RCC 7860 (cell line): ENCODE results near the gene PDCD1.
"Not testable (repeated sequence)": the region's sequence is repeated elsewhere in the genome, so short reads cannot be mapped to it uniquely, and the experiment has no call there.

Source experiments
- DNase-seq: peaks from one replicate; pipeline ENCODE4 v3.0.0-alpha.2; 2015; ENCODE audit warnings: low spot score
- FAIRE-seq: peaks from 2 replicates; lab custom pipeline; 2012; peaks lifted over from hg19 to GRCh38; lab: Jason Lieb, UNC

PDCD1 gene

DNA sequence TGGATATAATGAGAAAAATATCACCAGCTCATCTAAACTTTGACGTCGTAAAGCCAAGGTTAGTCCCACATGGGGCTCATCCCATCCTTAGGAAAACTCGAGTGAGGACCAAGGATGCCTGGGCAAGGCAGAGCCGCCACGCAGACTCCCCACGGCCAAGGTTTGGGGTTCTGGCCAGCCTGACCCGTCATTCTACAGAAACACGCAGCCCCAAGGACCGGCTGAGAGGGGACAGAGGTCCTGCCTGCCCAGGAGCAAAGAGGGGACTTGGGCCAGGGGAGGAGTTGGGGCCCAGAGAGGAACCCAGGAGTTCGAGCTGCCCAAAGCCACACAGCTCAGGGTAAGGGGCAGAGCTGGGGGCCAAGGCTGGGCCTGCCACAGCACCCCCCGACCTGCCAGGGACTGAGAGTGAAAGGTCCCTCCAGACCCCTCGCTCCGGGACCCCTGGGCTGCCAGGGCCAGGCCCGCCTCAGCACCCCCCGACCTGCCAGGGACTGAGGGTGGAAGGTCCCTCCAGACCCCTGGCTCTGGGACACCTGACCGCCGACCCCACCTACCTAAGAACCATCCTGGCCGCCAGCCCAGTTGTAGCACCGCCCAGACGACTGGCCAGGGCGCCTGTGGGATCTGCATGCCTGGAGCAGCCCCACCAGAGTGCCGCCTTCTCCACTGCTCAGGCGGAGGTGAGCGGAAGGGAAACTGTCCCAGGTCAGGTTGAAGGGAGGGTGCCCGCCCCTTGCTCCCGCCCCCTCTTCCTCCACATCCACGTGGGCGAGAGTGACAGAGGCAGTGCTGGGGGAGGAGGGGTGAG, at the start of gene PDCD1:
Gene PDCD1 (minus strand): TSS at position 689 of the 811 bp plus-strand sequence. CDS start 56 bp downstream, at position 633.
- FAIRE-seq (no peak), DNase-seq (no peak)

DNA sequence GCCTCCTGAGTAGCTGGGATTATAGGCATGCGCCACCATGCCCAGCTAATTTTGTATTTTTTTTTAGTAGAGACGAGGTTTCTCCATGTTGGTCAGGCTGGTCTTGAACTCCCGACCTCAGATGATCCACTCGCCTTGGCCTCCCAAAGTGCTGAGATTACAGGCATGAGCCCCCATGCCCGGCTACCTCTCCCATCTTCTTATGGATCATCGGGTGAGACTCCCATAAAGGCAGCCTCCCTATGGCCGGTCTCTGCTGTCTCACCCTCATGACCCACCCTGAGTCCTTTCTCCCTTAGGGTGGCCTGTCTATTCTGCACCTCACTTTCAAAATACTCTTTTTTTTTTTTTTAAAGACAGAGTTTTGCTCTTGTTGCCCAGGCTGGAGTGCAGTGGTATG, 49.1 kb upstream of the PDCD1 start:
- FAIRE-seq, DNase-seq: not testable (repeated sequence)

DNA sequence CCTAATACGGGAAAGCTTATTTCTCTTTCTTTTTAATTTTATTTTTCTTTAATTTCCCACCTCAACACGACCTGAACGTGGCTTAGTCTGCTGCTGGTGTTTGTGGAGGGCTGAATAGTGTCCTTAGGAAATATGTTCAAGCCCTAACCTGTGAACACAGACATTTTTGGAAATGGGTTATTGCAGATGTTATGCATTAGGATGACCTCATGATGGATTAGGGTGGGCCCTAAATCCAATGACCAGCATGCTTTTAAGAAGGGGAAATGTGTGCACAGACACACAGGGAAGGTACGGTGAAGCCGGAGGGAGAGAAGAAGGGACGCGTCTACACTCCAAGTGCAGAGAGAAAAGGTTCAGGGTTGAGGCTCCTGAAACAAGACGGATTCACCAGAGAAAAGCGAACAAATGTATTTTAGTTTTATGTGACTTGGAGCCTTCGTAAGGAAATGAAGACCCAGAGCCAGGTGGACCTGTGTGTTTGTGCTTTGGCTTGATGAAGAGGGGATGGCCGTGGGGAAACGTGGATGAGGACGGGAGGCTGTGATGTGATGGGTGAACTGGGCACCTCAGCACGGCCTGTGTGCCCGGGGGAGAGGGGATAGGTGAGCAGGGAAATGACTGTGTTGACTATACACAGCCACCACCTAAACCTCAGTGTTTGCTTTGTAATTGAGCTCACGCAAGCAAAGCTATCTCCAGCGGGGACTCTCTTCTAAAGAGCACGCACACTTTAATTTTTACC, 48.3 kb upstream of the PDCD1 start:
- DNase-seq (no peak), FAIRE-seq (no peak)

DNA sequence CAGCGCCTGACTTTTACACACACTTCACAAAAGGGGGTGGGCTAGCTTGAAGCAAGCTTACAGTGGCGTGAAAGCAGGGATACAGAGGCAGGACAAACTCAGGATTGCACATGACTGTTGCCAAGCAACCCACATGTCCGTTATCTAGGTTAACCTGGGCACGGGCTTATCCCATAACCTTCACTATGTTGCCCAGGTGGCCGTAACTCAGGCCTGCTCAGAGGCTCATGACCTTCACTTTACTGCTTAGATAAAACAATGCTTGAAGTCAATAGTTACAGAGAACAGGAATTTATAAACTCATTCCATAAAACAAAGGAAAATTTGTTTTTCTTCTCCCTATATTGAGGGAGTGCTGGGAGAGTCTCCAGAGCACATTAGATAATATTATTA, 47.7 kb upstream of the PDCD1 start:
- FAIRE-seq, DNase-seq: not testable (repeated sequence)

DNA sequence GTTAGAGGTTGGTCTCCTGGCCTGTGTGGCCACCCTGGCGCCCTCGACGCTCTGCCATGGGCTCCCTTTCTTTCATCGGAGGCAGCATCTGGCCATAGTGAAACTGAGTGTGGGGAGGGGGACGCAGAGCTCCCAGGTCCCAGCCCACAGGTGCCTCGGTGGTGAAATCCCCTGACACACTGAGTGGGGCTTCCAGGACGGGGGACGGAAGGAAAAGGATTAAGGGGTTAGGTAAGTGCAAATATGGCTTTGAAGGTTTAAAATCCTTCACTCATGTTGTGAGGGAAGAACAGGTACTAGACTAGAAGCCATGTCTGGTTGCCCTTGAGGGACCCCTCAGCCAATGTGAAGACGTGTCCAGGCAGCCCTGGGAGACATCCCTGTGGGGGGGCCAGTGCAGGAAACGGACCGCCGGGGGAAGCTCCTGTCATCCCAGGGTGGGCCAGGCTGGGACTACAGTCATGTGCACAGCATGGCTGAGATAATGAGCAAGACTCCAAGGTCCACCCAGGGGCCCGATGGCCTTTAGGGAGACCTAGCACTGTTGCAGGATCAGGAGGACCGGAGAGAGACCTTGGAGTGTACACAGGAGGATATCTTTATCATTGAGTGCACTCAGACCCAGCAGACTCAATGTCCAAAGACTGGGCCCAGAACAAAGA, 47.2 kb upstream of the PDCD1 start:
- DNase-seq = no peak
- FAIRE-seq = no peak

DNA sequence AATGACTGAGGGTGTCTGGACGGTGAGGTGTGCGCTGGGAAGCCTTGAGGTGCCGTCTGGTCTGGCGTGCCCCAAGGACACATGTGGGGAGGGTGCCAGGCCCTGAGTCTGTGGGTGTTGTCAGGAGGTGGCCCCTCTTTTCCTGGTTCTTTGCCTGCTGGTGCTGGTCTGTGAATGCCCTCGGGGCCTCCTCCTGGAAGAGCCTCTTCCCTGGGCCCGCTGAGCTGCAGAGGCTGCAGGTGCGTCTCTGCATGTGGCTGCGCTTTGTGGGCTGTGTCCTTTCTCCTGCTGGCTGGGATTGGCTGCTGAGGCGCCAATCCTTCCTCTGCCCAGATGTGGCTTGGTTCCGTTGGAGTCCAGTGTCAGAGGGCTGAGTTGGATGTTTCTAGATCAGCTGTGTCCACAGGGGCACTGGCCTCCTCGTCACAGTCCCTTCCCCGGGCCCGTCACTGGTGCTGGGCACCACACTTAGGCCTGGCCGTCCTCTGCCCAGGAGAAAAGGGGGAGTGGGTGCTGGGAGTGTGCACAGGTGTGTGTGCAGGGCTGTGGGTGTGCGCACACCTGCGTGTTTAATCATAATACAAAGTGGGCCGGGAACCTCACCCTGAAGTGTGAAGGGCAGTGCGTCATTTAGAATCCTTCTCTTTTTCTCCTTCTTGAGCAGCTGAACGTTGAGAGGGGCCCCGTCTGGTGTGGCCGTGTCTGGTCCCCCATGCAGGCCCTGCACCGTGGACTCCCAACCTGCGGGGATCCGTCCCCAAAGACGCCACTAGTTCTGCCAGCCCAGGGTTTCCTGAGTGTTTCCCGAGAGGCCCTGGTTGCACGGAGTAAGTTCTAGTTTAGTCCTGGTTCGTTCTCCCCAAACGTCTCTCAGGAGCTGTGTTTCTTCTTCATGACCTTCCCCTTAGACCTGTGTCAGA, 46.4 kb upstream of the PDCD1 start:
- no peak for FAIRE-seq
- DNase-seq = no peak

DNA sequence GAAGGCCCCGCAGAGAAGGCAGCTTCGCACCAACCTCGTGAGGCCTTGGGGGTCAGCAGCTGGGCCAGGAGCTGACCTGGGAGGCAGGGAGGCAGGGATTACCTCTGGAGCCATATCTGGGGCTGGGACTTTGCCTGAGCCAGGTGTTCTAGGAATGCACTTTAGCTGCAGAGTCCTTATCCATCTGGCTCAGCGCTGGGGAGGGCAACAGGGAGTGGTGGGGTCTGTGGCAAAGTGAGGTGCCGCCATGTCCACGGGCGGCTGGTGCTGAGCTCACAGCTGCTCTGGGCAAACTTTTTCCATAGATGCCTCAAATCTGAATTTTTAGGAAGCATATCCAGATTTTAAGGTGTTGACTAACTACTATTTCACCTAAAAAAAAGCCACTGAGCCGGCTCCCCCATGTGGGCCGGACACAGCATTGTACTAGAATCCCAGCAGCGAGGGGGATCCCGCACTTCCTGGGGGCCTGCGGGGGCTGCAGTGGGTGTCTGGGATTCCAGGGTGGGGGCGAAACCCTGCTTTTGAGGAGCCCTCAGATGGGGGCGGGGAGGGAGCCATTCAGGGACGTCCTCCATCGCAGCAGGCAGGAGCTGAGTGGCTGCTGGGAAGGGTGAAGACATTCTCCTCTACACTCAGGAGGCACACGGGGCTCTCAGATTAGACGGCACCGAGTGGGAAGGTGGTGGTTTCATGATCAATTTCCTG, 45.5 kb upstream of the PDCD1 start:
- DNase-seq (no peak), FAIRE-seq (no peak)

DNA sequence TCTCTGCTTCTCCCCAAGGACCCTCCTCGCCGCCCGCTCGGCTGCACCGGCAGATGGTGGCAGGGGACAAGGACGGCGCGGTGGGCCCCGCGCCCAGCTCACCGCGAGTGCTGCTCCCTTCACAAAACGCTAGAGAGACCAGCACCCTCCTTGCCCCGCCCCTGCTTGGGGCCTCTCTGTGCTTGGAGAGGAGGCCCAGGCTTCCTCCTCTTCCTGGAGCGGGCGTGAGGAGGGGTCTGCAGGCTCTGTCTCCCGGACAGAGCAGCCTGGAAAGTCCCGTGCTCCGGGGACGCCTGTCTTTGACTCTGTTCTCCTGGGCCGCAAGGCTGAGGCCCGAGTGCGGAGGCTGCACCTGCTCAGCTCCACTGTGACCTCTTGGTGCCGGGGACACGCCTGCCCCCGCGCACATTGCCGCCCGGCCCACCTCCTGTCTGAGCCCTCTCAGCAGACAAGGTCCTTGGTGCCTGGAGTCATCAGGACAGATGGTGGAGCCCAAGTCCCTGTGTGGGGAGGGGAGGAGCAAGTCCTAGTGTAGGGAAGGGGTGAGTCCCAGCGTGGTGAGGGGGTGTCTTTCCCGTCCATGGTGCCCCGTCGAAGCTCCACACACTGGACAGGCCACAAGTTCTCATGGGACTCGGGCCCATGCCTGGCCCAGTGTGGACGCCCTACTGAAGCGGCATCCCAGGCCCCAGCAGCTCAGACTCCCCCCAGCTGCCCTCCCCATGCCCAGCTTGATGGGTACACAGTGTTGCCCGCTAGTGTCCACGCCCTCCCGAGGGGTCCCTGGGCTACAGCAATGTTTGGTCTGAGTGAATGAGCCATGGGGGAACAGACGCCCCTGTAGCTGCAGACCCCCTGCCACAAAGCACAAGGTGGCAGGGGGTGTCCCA, 44.7 kb upstream of the PDCD1 start:
- DNase-seq (no peak), FAIRE-seq (no peak)

DNA sequence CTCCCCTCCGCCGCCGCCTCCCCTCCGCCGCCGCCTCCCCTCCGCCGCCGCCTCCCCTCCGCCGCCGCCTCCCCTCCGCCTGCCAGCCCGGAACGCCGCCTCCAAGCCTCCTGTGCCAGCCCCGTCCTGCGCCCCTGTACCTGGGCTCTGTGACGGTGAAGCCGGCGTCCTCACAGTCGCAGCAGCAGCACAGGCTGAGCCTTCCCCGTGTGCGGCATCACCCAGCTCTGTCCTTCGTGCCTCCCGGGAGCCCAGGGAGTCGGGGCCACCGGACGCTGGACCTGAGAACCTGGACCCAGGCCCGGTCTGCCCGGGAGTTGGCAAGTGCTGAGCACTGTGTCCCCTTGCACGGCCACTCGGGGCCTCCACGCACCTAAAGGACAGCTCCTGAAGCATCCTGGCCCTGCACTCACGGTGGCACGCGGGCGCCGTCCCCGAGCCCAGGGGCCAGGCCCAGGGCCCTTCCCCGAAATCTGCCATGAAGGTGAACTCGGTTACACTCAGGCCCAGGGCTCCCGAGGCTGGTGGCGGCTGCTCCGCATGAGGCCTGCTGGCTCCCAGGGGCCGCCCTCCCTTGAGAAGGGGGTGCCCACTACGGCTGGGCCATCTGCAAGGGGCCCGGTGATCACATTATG, 43.8 kb upstream of the PDCD1 start:
- FAIRE-seq = no peak
- DNase-seq = no peak

DNA sequence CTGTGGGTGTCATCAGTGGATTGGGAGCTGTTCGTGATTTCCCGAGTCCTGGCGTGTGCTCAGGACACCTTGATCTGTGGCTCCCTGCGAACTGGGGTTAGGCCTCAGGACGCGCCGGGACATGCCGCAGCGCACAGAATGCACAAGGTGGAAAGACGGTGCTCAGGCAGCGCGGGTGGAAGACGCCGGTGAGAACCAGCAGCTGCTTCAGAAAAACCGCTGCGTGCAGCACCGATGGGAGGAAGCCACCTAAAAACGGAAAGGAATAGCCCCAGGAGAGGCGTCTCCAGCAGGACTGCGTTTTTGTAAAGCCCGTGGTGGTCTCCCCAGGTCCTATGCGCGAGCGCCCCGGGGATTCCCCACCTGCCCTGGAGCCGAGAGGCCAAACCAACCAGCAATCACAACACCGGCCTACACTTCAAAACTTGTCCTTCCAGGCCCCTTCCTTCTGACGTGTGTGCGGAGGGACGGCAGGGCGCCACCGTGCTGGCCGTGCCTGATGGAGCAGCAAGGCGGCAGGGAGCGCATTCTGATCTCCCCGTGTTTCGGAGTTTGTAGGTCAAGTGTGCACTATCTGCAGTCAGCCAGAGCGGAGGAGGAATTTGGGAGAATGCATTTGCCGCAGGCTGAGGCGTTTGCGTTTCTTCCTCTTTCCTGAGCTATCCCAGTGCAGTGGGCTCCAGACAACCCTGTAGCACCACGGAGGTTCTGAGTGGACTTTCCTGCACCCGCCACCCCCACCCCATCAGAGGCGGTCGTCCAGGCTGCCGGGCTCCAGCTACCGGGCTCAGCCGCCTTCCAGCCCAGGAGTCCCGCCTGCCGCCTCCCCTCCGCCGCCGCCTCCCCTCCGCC, 43.0 kb upstream of the PDCD1 start:
- FAIRE-seq = no peak
- no peak for DNase-seq

DNA sequence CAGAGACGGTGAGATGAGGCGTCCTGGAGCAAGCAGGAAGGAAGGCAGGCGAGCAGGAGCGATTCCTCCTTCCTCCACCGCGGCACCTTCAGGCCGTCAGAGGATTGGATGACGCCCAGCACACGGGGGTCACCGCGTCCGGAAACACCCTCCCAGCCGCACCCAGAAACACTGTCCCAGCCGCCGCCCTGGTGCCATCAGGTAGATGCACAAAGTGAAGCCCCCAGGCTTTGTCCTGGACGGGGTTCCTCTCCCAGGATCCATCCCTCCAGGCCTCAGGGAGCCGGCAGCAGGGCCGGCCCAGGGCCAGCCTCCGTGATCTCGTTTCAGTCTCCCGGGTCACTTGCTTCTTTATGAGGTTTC, 42.3 kb upstream of the PDCD1 start:
- DNase-seq (no peak), FAIRE-seq (no peak)

DNA sequence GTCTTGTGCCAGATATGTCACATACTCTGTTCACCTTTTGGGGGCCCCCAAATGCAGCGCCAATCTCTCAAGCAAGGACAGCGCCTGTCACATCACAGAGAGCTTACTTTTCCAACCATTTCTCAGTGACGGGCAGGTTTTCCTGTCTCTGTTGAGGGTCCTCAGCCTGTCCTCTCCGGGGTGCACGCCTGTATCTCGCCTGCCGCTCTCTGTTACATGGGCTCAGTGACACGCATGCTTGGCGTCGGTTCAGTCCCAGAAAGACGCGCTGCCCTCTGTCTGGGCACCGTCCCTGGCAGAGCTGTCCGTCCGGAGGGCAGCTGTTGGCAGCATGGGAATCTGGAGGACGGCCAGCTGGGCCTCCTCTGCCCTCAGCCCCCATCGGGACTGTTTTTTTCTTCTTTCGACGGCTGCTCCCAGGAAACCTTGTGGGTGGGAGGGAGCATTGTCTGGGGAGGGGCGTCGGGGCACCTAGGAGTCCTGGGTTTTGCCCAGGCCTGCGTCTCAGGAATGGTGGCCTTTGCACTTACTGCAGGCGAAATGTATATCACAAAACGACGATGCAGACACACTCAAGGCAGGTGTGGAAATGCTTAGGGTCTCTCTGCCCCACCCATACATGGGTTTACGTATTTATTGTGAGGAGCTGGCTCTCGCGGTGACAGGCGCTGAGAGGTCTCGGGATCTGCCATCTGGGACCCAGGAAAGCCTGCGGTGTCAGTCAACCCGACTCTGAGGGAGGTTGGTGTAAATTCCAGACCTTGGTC, 41.7 kb upstream of the PDCD1 start:
- DNase-seq = no peak
- no peak for FAIRE-seq

DNA sequence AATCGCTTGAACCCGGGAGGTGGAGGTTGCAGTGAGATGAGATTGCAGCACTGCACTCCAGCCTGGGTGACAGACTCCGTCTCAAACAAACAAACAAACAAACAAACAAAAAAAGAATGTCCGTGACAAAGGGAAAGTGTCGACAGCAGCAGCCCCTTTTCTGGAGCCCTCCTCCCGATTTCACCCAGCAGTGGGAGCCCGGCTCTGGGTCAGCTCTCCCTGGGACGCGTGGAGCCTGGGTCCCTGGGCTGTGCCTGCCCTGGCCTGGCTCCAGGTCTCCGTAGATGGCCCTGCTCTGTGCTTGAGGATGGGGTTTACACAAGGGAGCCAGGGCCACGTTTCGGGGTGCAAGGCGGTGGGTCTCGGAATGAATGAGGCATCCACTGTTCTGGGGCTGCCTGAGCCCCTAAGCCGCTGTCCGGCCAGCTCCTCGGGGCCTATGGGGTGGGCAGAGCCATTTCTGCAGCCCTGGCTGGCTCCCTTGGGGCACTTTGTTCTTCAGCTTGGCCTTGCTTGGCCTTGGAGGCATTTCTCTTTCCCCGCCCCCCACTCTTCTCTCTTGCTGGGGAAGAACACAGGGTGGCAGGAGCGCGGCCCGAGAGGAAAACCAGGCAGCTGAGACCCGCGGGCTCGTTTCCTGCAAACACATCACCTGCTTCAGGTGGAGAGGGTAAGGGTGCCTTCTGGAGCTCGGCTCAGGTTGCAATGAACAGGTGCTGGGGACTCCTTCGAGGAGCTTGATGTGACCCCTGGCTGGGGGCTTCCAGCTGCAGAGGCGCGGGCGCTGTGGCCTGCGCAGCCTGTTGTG, 40.0 kb upstream of the PDCD1 start:
- FAIRE-seq = no peak
- DNase-seq = no peak

DNA sequence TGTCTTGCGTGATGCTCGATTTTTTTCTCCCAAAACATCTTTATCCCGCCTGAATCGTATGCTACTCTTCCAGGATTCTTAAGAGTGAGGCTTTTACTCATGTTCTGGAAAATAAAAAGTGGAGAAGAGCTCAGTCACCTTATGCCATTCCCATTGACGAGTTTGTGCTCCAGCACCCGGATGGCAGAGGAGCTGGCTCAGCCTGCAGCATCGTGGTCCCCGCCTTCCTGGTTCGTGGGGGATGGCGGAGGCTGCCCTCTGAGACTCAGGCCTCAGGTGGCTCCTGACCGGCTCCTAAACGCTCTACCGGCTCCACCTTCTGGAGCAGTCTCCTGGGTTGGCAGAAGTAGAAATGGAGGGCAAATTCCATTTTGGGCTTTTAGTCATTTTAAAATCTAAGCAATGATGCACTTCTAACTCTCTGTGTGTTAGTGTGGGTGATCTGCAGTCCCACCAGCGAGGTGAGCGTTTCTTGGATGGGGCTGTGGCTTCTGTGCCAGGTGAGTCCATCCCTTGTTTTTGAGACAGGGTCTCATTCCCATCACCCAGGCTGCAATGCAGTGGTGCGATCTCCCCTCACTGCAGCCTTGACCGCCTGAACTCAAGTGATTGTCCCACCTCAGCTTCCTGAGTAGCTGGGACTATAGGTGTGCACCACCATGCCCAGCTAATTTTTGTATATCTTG, 38.7 kb upstream of the PDCD1 start:
- DNase-seq = no peak
- no peak for FAIRE-seq

DNA sequence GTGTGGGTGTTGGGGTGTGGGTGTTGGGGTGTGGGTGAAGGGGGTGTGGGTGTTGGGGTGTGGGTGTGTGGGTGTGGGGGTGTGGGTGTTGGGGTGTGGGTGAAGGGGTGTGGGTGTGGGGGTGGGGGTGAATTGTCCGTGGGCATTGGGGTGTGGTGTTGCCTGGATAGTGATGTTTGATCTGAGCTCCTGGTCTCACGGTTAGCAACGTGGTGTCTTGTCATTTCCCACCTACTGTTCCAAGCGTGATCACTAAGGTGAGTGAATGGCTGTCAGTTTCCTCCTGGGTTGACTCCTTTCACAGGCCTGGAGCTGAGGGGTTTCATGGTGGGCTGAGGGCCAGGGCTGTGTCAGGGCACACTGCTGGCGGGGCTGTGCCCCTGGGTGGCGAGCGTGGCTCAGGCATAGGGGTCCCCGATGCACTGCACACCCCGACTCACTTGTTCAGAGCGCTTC, 38.1 kb upstream of the PDCD1 start:
- no peak for FAIRE-seq
- no peak for DNase-seq
